ENCODE results near the gene JMJD7. TPM values are rescaled to one million over a fixed set of nuclear protein-coding genes. Genes with fewer than 3 reads are reported as not detected.

The JMJD7 gene
- total RNA-seq, 2 experiments from 2014 or later: 35.6 to 38.4 TPM

GRCh38 chr15:41862515-41863116 lies 34.7 kb downstream of the JMJD7 start:
- ChIA-PET POLR2A (no interaction called here), CTCF (interaction anchor here (1.6 kb wide), 1 partner anchor 32 kb away, joined by 5 read pairs; no protein-coding TSS in a partner anchor)
- no peak overlapping the region for H3K4me3 Mint-ChIP-seq
- no peaks in the 10 kb centered on the region for H3K36me3 Mint-ChIP-seq (ENCODE audit: low read depth)
- Histone ChIP-seq H3K27ac (ENCODE audit: low read depth in 1 of 2, low read length in 2 of 2) (no peak overlapping the region), H3K27me3 (ENCODE audit: control insufficient read depth in 1 of 2, insufficient read depth in 2 of 2, low read length in 2 of 2) (no peaks in the 10 kb centered on the region), H3K36me3 (ENCODE audit: insufficient read depth, low read length) (no peaks in the 10 kb centered on the region), H3K4me1 (ENCODE audit: insufficient read depth, low read length) (peaks cover 14% of the 10 kb centered on the region), H3K4me3 (ENCODE audit: low read length) (no peak overlapping the region), H3K9me3 (ENCODE audit: control insufficient read depth in 1 of 2, insufficient read depth in 1 of 2, low read length in 2 of 2) (no peaks in the 10 kb centered on the region)
- peaks cover 5% of the 10 kb centered on the region for H3K4me1 Mint-ChIP-seq (ENCODE audit: low read depth)
- DNase-seq: peak in 1 of 14 experiments; percentile 24
- no peak for TF ChIP-seq CTCF (IDR thresholded peaks at IDR 0.05)
- H3K27me3 Mint-ChIP-seq: no peaks in the 10 kb centered on the region
- intact Hi-C loops (cut with DNase I, micrococcal nuclease): no loop called here
- ATAC-seq (ENCODE audit: poor library complexity): no peak
- no peaks in the 10 kb centered on the region for H3K9me3 Mint-ChIP-seq
- no peak overlapping the region for H3K27ac Mint-ChIP-seq

GRCh38 chr15:41865490-41866055 lies 37.7 kb downstream of the JMJD7 start:
- ATAC-seq (ENCODE audit: poor library complexity) (no peak), DNase-seq (no peak)
- no peak overlapping the region for H3K27ac Mint-ChIP-seq
- ChIA-PET CTCF (no interaction called here), POLR2A (no interaction called here)
- Histone ChIP-seq H3K4me1 (ENCODE audit: insufficient read depth, low read length) (peaks cover 14% of the 10 kb centered on the region), H3K27ac (ENCODE audit: low read depth in 1 of 2, low read length in 2 of 2) (no peak overlapping the region), H3K36me3 (ENCODE audit: insufficient read depth, low read length) (no peaks in the 10 kb centered on the region), H3K4me3 (ENCODE audit: low read length) (no peak overlapping the region), H3K27me3 (ENCODE audit: control insufficient read depth in 1 of 2, insufficient read depth in 2 of 2, low read length in 2 of 2) (no peaks in the 10 kb centered on the region), H3K9me3 (ENCODE audit: control insufficient read depth in 1 of 2, insufficient read depth in 1 of 2, low read length in 2 of 2) (no peaks in the 10 kb centered on the region)
- H3K36me3 Mint-ChIP-seq (ENCODE audit: low read depth): no peaks in the 10 kb centered on the region
- H3K9me3 Mint-ChIP-seq: no peaks in the 10 kb centered on the region
- peaks cover 3% of the 10 kb centered on the region for H3K4me1 Mint-ChIP-seq (ENCODE audit: low read depth)
- no peak for TF ChIP-seq CTCF (IDR thresholded peaks at IDR 0.05)
- no peak overlapping the region for H3K4me3 Mint-ChIP-seq
- no peaks in the 10 kb centered on the region for H3K27me3 Mint-ChIP-seq
- intact Hi-C loops (cut with DNase I, micrococcal nuclease): no loop called here

- peaks cover 20% of the 10 kb centered on the region for H3K4me1 ChIP-seq (ENCODE audit: insufficient read depth, low read length)
- no peaks in the 10 kb centered on the region for H3K36me3 ChIP-seq (ENCODE audit: insufficient read depth, low read length)
- no peak overlapping the region for H3K4me3 ChIP-seq (ENCODE audit: low read length)
- H3K9me3 ChIP-seq (ENCODE audit: control insufficient read depth in 1 of 2, insufficient read depth in 1 of 2, low read length in 2 of 2): no peaks in the 10 kb centered on the region
- intact Hi-C loops (cut with DNase I, micrococcal nuclease): no loop called here
- no peaks in the 10 kb centered on the region for H3K36me3 Mint-ChIP-seq (ENCODE audit: low read depth)
- no peak overlapping the region for H3K27ac ChIP-seq (ENCODE audit: low read depth in 1 of 2, low read length in 2 of 2)
- no peak for DNase-seq
- H3K4me1 Mint-ChIP-seq (ENCODE audit: low read depth): peaks cover 10% of the 10 kb centered on the region
- ChIA-PET POLR2A (no interaction called here), CTCF (interaction anchor here (1.4 kb wide), 1 partner anchor 38 kb away, joined by 4 read pairs; no protein-coding TSS in a partner anchor)
- H3K27ac Mint-ChIP-seq: no peak overlapping the region
- TF ChIP-seq CTCF (IDR thresholded peaks at IDR 0.05): no peak
- no peak overlapping the region for H3K4me3 Mint-ChIP-seq
- H3K27me3 Mint-ChIP-seq: no peaks in the 10 kb centered on the region
- H3K9me3 Mint-ChIP-seq: no peaks in the 10 kb centered on the region
- H3K27me3 ChIP-seq (ENCODE audit: control insufficient read depth in 1 of 2, insufficient read depth in 2 of 2, low read length in 2 of 2): no peaks in the 10 kb centered on the region
- ATAC-seq (ENCODE audit: poor library complexity): no peak
Observed at GRCh38 chr15:41866263-41866703, 38.4 kb downstream of the JMJD7 start.

All from CD4-positive, alpha-beta T cell (primary cell).